NCI-H345 (cell line): ENCODE measurements around the gene IL1RN.
"Not testable (repeated sequence)": the region's sequence is repeated elsewhere in the genome, so short reads cannot be mapped to it uniquely, and the experiment has no call there.

ENCODE experiments used
- DNase-seq: peaks from one replicate; lab custom pipeline; 2025; lab: John Stamatoyannopoulos, UW

IL1RN gene

DNA sequence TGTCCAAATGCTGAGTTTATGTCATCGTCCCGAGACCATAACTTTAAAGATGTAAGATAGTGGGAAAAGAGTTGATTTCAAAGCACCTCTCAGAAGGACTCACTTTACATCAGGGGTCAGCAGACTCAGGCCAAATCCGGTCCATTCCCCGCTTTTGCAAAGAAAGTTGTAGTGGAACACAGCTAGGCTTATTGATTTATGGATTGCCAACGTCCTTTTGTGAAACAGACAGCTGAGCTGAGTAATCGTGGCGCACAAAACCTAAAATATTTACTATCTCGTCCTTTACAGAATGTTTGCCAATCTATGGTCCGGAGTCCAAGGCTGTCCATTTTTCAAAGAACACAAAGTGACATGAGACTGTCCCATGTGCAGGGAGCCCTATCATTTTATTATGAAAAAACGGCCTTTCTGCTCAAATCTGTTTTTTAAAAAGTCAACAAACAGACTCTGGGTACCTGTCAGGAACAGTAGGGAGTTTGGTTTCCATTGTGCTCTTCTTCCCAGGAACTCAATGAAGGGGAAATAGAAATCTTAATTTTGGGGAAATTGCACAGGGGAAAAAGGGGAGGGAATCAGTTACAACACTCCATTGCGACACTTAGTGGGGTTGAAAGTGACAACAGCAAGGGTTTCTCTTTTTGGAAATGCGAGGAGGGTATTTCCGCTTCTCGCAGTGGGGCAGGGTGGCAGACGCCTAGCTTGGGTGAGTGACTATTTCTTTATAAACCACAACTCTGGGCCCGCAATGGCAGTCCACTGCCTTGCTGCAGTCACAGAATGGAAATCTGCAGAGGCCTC lies at the start of gene IL1RN:
Gene IL1RN, plus strand, starts transcription at position 754 of the 801 bp plus-strand sequence. Its CDS starts 27 bp downstream, at position 781.
- no peak for DNase-seq

- DNase-seq, result no peak
Observed at GRCh38 chr2:113077921-113078320, 49.5 kb upstream of the IL1RN start.

DNA sequence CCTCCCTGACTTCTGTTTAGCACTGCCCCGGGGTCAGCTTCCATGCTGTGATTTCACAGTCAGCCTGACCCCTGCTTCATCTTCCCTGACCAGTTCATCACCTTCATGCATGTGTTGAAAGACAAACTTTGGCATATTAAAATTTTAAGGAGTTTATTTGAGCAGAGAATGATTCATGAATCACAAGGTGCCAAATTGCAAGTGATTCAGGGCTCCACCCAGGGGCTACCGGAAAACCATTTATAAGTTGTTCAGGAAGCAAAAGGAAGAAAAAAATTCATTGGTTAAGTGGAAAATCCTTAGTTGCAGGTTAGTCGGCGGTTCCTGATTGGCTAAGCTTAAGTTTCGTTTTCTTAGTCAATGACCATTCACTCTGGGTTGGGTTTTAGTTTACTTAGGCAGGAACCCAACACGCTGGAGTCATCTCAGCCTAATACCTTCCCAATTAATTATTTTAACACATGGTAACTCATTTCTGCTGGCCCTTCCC lies 49.0 kb upstream of the IL1RN start:
- DNase-seq, result no peak

GRCh38 chr2:113079131-113079530 lies 48.3 kb upstream of the IL1RN start:
- DNase-seq, result no peak

DNA sequence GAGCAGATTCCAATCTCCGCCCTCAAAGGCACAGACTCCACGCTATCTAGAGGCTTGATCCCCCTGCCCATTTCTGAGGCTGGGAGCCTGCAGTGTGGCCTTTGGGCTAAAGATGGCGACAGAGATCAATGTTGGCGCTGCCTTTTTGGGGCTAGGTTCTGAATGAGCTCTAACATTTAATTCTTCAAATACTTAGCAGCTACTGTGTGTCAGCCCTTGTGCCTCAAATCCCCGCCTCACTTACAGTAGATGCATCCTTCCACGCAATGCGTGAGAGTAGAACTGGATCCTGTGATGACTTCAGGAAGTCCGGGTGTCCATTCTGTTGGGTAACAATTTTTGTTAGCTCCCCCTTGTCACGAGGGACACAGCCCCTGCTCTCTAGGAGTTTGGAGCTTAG lies 47.3 kb upstream of the IL1RN start:
- no peak for DNase-seq

GRCh38 chr2:113081488-113082210 lies 45.7 kb upstream of the IL1RN start:
- DNase-seq, result no peak

DNA sequence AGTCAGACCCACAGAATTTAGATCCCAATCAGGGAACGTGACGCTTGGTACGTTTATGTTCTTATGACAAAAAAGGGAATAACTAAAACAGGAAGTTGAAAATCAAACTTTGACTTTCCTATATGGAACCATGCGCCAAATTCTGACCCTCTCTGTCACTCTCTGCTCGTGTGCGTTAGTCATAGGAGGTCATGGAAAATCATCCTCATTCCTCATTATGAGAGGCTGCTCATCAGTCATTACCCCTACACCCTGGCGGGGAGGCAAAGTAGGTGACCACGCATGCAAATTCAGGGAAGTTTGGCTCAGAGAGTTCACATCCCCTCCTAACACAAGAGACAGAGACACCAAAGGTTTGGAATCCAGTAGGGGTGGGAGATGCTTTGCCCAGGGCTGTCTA lies 44.1 kb upstream of the IL1RN start:
- no peak for DNase-seq

- no peak for DNase-seq
Observed at GRCh38 chr2:113084249-113085000, 43.0 kb upstream of the IL1RN start.

DNA sequence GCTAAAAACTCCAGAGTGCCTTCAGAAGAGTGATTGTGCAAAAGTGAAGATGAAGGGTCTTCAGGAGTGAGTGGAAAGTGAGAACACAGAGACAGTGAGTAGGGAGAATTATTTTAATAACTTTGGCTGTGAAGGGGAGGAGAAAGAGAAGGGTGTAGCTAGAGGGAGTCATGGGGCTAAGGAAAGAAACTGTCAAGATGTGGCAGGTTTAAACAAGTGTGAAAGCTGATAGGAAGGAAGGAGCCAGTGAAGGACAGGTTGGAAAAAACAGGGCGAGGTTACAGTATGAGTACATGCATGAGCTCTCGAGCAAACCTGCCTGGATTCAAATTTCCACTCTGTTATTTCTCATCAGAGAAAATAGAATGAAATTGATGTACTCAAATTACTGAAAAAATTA lies 41.9 kb upstream of the IL1RN start:
- no peak for DNase-seq

DNA sequence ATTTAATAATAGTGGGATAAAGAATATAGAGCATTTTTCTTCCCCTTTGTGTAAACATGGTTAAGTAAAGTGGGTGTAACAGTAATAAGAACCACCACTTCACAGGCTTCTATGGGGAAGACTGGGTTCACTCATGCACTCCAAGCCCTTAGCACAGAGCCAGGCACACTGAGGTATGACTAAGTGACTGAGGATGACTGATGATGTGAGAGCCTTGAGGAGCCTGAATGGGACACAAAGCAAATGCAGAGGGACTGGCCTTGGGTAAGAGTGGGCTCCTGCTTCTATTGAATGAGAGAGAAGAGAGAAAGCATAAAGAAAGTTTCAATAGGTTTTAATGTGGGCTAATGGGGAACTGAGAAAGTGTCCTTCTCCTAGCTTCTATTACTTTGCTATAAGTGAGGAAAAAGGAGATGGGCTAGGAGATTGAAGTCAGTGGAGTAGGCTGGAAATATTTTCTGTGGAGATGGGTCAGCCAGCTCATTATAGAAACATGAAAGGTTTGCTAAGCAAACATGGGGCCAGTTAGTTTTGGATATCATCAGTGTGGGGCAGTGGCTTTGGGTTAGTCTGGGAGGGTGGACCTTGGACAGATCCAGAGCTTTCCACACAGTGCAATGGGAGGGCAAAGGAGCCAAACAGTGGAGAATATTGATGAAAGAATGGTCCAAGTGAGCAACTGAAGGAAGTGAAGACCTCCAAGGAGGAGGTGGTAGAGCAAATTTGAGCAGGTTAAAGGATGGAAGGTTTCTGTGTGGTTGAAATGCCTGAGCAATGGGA lies 39.0 kb upstream of the IL1RN start:
- DNase-seq, result no peak

DNA sequence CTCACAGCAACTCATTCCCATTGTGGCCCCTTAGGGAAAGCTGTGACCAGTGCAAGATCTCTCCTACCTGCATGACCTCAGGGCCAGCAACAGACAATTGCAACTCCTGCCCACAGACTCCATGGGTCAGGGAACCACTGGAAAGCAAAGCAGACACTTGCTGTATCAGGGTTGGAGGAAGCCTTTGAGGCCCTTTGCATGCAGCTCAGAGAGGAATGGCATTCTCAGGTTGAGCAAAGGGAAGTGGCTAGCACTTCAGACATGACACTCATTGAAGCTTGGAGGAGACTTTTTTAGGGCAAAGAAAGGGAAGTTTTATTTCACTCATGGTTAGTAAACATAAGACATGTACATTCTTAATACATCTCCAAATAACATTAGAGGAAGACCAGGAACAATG lies 37.5 kb upstream of the IL1RN start:
- DNase-seq, result no peak

DNA sequence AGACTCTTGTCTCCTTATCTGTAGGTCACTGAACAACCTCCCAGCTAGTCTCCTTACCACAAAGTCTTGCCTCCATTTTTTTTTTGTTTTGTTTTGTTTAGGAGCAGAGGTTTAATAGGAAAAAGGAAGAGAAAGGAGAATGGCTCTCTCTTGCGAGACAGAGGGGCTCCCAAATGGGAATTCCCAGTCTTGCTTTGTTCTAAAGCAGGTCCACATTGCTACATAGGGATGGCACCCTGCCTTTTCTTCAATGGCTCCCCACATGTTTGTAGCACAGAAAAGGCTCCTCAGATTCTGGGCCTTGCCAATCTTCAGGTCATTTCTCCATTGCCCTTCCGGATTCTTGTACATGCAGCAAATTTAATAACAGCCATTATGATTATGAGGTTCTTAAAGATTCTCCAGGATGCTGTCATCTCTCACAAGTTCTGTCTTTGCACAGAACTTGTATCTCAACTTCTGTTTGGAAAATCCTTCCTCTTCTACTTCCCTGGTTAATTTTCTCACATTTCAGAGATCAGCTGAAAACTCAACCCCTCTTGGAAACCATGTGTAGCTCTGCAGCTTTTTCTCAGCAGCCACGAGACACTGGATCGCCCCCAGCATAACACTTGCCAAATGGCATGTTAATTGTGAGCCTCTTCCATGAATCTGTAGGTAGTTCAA lies 36.0 kb upstream of the IL1RN start:
- no peak for DNase-seq

- no peak for DNase-seq
Observed at GRCh38 chr2:113092864-113093612, 34.4 kb upstream of the IL1RN start.

- no peak for DNase-seq
Observed at GRCh38 chr2:113093613-113093977, 33.8 kb upstream of the IL1RN start.

DNA sequence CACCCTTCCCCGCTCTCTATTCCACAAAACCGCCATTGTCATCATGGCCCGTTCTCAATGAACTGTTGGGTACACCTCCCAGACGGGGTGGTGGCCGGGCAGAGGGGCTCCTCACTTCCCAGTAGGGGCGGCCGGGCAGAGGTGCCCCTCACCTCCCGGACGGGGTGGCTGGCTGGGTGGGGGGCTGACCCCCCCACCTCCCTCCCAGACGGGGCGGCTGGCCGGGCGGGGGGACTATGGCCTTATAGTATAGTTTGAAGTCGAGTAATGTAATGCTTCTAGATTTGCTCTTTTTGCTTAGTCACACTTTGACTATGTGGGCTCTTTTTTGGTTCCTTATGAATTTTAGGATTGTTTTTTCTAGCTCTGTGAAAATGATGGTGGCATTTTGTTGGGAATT lies 31.1 kb upstream of the IL1RN start:
- DNase-seq, result not testable (repeated sequence)

- DNase-seq, result not testable (repeated sequence)
Observed at GRCh38 chr2:113096842-113097618, 30.4 kb upstream of the IL1RN start.

GRCh38 chr2:113098041-113098440 lies 29.4 kb upstream of the IL1RN start:
- DNase-seq, result no peak

DNA sequence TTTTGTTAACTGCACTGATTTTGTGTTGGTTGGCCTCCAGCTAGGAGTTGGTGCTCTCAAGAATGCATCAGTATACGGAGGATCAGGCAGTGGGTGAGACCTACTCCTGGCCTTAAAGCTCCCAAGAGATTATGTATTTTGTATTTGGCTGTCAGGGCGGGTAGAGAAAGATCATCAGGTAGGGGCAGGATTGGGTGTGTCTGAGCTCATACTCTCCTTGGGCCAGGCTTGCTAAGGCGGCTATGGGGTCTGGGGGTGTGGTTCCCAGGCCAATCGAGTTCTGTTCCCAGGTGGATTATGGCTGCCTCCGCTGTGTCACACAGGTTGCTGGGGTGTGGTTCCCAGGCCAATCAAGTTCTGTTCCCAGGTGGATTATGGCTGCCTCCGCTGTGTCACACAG lies 28.9 kb upstream of the IL1RN start:
- DNase-seq, result no peak

DNA sequence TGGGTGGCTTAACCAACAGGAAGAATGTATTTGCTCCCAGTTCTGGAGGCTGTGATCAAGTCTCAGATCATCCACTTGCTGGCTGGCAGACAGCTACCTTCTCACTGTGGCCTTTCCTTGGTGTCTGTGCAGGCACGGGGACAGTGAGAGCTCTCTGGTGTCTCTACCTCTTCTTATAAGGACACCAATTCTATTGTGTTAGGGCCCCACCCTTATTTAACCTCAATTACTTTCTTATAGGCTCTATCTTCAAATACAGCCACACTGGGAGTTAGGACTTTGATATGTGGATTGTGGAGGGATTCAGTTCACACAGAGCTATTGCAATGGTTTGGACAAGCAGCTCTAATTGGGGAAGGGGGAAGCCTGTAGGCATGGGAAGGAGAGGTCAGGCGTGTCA lies 25.3 kb upstream of the IL1RN start:
- DNase-seq, result no peak

- DNase-seq, result no peak
Observed at GRCh38 chr2:113103277-113103676, 24.1 kb upstream of the IL1RN start.
